Psoas muscle (tissue), 8 donors: ENCODE data around the gene GRAMD1A. TPM values are rescaled to one million over a fixed set of nuclear protein-coding genes. Genes with fewer than 3 reads are reported as not detected.

ENCODE experiments used
- ATAC-seq, 4 donors: fragments of 200-7000 bp; cut with Tn5 transposase; one replicate each; pipeline ENCODE4 v1.9.1; 2020; ENCODE audit warnings: moderate library complexity in 3 of 4, mild to moderate bottlenecking in 2 of 4
- DNase-seq, 2 donors: peaks; one replicate each; pipeline ENCODE4 v3.0.0-alpha.2; 2020
- H3K27ac ChIP-seq: fragments of 200-600 bp; one replicate; pipeline ENCODE4 v1.8.0; 2022
- H3K27me3 ChIP-seq, 3 donors: fragments of 200-600 bp in 1 of 3; one replicate each; pipeline versions ENCODE4 v1.6.1 to v1.8.0; 2013 to 2022; ENCODE audit warnings: low read length in 2 of 3, mild to moderate bottlenecking in 2 of 3, moderate library complexity in 1 of 3; ENCODE audit not compliant: insufficient read depth in 3 of 3
- H3K36me3 ChIP-seq, 2 donors: fragments of 200-600 bp in 1 of 2; one replicate each; pipeline versions ENCODE4 v1.6.1 to v1.8.0; 2013 to 2022; ENCODE audit warnings: low read depth in 1 of 2, mild to moderate bottlenecking in 1 of 2, moderate library complexity in 1 of 2; ENCODE audit not compliant: insufficient read depth in 1 of 2
- H3K4me1 ChIP-seq: fragments of 200-600 bp; one replicate; pipeline ENCODE4 v1.8.0; 2022
- H3K4me3 ChIP-seq: fragments of 200-600 bp; one replicate; pipeline ENCODE4 v1.8.0; 2022; ENCODE audit warnings: mild to moderate bottlenecking
- H3K9me3 ChIP-seq: fragments of 200-600 bp; one replicate; pipeline ENCODE4 v1.8.0; 2022
- WGBS, 3 donors: extraction: QIAGEN DNeasy Blood & Tissue Kit; methylation state at CpG; one replicate each; pipeline versions ENCODE4 v1.1.6 to v1.1.7; 2013; 5-methylcytosine and 5-hydroxymethylcytosine counted together
- intact Hi-C, 2 donors: fragments of 100-400 bp; cut with DNase I; formaldehyde crosslinking; loops; one replicate each; pipeline versions ENCODE4 v1.11.0 to v1.14.2; 2022
- polyA plus RNA-seq, 3 donors: library from polyadenylated mRNA; stranded (reverse); fragments of 200-250 nt; gene quantifications; one replicate each; pipeline ENCODE4 v1.2.3, GENCODE V29; 2013
- total RNA-seq, 4 donors: library from RNA; stranded (reverse); fragmentation: NEBNext Ultra II Directional in 2 of 4; extraction: Animal tissue kit (Norgen Biotek cat#: 25700) in 2 of 4; gene quantifications; one replicate each; pipeline versions ENCODE4 v1.2.1 to v1.2.4, GENCODE V29; 2021 to 2023
- TF ChIP-seq, protein P1 (sequence below): fragments of 200-600 bp; IDR thresholded peaks from one replicate; pipeline ENCODE4 v1.8.0; 2022; ENCODE audit warnings: antibody characterized with exemption
- donor health status: healthy with polysubstance abuse.
- donor health status: DM: no; HTN: no; CAD: no; lungs with moderate emphysema.
- donor health status: Bipolar disorder and iron deficiency.
- donor health status: healthy.
- donor health status: DM: yes; HTN: yes; CAD: no.
- donor health status: DM: no; HTN: no; CAD: no.
- donor health status: DM: no; HTN: no; CAD: no.
- donor health status: DM: yes; HTN: yes; CAD: no.

The GRAMD1A gene
- total and polyA plus RNA-seq, 7 donors, result 15.6 to 55.0 (median 36.3) TPM

DNA sequence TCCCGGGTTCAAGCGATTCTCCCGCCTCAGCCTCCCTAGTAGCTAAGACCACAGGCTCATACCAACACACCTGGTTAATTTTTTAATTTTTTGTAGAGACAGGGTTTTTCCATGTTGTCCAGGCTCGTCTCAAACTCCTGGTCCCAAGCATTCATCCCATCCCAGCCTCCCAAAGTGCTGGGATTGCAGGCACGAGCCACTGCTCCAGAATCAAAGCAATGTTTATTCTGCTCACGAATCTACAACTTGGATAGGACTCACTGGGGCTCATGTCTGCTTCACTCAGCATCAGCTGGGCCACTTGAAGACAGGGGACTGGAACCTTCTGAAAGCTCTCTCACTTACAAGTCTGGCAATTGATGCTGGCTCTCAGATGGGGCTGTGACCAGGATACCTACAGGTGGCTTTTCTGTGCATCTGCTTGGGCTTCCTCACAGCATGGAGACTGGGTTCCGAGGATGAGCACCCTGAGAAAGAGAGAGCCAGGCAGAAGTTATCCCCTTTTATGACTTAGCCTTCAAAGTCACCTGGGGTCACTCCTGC lies 27.9 kb upstream of the GRAMD1A start:
- DNase-seq, result no peak
- intact Hi-C loops, result loop anchor here (2.0 to 5.0 kb wide), 3 partner anchors 41 to 170 kb away; partner anchors contain the start of gene FXYD7 (in 1 of the 2)
- Histone ChIP-seq H3K4me1 (peaks cover 3% of the 10 kb centered on the region), H3K4me3 (no peak overlapping the region), H3K36me3 (no peaks in the 10 kb centered on the region), H3K27me3 (peaks cover 0 to 1% (median 0%) of the 10 kb centered on the region in 3 donors), H3K27ac (no peak overlapping the region), H3K9me3 (no peaks in the 10 kb centered on the region)
- 90 to 91% (median 90%) methylated on average over 7 of the region's 7 CpGs for WGBS, 3 donors
- TF ChIP-seq, protein P1, sequence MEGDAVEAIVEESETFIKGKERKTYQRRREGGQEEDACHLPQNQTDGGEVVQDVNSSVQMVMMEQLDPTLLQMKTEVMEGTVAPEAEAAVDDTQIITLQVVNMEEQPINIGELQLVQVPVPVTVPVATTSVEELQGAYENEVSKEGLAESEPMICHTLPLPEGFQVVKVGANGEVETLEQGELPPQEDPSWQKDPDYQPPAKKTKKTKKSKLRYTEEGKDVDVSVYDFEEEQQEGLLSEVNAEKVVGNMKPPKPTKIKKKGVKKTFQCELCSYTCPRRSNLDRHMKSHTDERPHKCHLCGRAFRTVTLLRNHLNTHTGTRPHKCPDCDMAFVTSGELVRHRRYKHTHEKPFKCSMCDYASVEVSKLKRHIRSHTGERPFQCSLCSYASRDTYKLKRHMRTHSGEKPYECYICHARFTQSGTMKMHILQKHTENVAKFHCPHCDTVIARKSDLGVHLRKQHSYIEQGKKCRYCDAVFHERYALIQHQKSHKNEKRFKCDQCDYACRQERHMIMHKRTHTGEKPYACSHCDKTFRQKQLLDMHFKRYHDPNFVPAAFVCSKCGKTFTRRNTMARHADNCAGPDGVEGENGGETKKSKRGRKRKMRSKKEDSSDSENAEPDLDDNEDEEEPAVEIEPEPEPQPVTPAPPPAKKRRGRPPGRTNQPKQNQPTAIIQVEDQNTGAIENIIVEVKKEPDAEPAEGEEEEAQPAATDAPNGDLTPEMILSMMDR, result no peak
- no peak for ATAC-seq

DNA sequence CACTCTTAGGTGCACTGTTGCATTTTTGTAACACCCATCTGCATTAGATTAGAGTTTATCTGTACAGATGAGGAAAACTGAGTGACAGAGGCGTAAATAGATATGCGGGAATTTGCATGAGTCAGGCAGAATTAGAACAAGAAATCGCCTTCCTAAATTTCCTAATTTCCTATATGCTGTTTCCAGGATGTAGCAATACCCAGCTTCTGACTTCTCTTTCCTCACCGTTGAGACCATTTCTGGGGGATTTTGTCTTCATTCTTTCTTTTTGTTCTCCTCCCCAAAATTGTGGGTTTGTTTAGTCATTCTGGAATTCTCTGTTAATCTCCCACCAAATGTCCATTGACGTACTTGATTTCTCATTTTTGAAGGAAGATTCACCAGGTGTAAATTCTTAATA lies 25.5 kb upstream of the GRAMD1A start:
- peaks cover 3% of the 10 kb centered on the region for H3K4me1 ChIP-seq
- H3K4me3 ChIP-seq, result no peak overlapping the region
- TF ChIP-seq, protein P1, result no peak
- peaks cover 0 to 1% (median 0%) of the 10 kb centered on the region in 3 donors for H3K27me3 ChIP-seq
- H3K27ac ChIP-seq, result no peak overlapping the region
- WGBS, 3 donors, result 65 to 85% (median 72%) methylated on average over 5 of the region's 5 CpGs
- no peaks in the 10 kb centered on the region for H3K36me3 ChIP-seq
- H3K9me3 ChIP-seq, result no peaks in the 10 kb centered on the region
- ATAC-seq (no peak), DNase-seq (no peak)
- intact Hi-C loops, result loop anchor here in 1 of 2 donors (5.0 kb wide), 1 partner anchor 168 kb away; the partner anchor contains the start of gene FXYD7

DNA sequence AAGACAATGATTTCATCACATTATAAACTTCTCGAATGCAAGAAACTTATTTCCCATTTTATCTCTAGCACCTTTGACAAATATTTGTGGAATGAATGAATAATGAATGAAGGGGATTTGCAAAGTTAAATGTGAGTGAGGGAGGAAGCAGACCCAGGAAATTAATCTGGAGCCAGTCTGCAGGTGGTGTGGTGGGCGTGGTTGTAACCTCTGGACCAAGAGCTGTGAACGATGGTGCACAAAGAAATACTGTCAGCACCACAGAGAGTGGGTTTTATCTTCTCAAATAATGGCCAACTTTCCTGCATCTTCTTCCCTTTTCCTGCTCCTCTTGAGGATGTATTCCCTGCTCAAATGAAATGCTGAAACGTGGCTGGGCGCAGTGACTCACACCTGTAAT lies 25.1 kb upstream of the GRAMD1A start:
- no peak for DNase-seq

DNA sequence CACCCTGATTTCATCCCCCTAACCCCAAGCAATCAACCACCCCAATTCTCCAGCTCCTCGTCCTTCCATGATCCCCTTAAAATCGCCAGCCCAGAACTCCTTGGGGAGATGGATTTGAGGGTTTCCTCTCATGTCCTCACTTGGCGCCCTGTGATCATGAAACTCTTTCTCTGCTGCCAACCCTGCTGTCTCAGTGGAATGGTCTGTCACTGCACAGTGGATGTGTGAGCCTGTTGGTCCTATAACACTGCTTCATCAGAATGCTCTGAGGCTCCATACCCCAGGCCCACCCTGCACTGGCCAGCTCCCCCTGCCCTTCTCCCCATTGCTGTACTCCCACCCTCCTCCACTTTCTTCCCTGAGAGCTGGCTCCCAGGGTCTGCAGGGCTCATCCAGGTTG lies 23.5 kb upstream of the GRAMD1A start:
- DNase-seq (no peak), ATAC-seq (no peak)
- no peak overlapping the region for H3K4me3 ChIP-seq
- H3K4me1 ChIP-seq, result peaks cover 3% of the 10 kb centered on the region
- H3K9me3 ChIP-seq, result no peaks in the 10 kb centered on the region
- TF ChIP-seq, protein P1, result no peak
- no peaks in the 10 kb centered on the region for H3K36me3 ChIP-seq
- H3K27ac ChIP-seq, result no peak overlapping the region
- intact Hi-C loops, result no loop called here
- peaks cover 0 to 1% (median 0%) of the 10 kb centered on the region in 3 donors for H3K27me3 ChIP-seq
- 83 to 86% (median 84%) methylated on average over 3 of the region's 3 CpGs for WGBS, 3 donors

More for the DNA sequence above, 25.1 kb upstream of the GRAMD1A start:
- peaks cover 0 to 1% (median 0%) of the 10 kb centered on the region in 3 donors for H3K27me3 ChIP-seq
- peaks cover 3% of the 10 kb centered on the region for H3K4me1 ChIP-seq
- WGBS, 3 donors, result 71 to 81% (median 79%) methylated on average over 5 of the region's 5 CpGs
- intact Hi-C loops, result no loop called here
- H3K9me3 ChIP-seq, result no peaks in the 10 kb centered on the region
- H3K36me3 ChIP-seq, result no peaks in the 10 kb centered on the region
- no peak overlapping the region for H3K27ac ChIP-seq
- ATAC-seq, result no peak
- TF ChIP-seq, protein P1, result no peak
- no peak overlapping the region for H3K4me3 ChIP-seq
